HG03060 (cell line): ENCODE measurements around the gene IBA57.

ENCODE experiments used
- ATAC-seq: cut with Tn5 transposase; IDR thresholded peaks from one replicate; pipeline ENCODE4 v1.9.1; 2021; ENCODE audit warnings: low read depth, moderate number of reproducible peaks; ENCODE audit not compliant: unreplicated experiment

Gene IBA57

DNA sequence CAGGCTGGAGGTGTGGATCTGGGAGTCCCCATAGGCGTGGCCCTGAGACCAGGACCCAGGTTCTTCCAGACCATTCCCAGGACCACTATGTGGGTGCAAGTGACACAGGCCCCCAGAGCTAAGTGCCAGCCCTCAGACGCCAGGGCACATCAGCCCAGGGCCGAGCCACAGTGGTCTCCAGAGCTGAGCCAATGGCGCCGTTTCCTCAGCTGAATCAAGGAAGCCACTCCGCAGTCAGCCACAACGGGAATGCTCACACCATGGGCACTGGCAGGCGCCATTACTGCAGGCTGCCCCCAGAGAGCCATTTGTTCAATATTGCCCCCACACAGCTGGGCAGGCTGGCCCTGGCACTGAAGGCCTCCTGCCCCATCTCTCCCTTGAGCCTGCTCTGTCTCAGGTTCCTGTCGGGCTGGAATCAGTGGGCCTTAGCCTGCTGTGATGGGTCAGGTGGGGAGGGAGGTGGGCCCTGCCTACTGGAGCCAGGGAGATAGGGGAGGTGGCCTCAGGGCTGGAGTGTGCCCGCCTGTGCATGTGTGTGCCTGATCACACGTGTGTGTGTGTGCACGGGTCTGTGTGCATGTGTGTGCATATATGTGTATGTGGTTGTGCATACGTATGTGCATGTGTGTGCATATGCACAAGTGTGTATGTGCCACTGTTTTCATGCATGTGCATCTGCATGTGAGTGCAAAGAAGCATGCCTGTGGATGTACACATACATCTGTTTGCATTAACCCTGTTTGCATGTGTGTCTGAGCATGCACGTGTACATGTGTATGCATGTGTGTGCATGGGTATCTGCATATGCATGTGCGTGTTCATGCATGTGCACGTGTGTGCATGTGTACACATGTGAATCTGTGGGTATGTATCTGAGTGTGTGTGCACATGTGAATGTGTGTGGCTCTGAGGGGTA is 9.7 kb upstream of the IBA57 start:
- no peak for ATAC-seq

- ATAC-seq: no peak
Observed at GRCh38 chr1:228156515-228156881, 9.1 kb upstream of the IBA57 start.

DNA sequence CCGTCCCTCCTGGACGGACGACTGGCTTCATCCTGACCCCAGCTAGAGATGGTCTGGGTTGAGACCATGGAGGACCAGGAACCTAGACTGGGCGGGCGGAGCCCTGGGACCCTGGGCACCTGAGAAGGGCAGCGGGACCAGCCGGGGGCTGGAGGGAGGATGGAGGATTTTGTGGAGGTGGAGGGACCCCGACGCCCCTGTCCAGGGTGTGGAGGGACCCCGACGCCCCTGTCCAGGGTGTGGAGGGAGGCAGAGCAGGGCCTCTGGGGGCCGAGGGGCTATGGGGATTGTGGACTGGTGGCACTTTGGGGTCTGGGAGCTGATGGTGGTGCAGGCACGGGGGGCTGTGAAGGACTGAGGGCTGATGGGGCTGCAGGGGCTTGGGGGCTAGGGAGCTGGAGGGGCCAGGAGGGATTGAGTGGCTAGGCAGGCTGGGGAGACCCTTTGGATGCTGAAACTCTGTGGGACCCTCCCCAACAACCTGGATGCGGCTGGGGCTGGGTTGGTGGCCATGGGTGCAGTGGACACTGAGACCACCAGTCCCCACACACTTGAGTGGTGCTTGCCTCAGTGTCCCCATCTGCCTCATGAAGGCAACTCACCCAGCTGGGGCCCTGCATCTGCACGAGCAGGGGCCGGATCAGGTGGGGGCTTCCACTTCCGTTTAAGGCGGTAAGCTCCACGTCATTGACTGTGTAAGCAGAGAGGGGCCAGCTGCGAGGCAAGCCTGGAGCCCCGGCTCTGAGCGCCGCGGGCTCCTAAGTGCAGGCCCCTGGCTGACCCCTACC is 8.5 kb upstream of the IBA57 start:
- no peak for ATAC-seq

DNA sequence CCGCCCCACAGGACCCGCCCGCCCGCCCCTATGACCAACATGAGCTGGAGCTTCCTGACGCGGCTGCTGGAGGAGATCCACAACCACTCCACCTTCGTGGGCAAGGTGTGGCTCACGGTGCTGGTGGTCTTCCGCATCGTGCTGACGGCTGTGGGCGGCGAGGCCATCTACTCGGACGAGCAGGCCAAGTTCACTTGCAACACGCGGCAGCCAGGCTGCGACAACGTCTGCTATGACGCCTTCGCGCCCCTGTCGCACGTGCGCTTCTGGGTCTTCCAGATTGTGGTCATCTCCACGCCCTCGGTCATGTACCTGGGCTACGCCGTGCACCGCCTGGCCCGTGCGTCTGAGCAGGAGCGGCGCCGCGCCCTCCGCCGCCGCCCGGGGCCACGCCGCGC is 7.9 kb upstream of the IBA57 start:
- no peak for ATAC-seq

- ATAC-seq: no peak
Observed at GRCh38 chr1:228158151-228159007, 7.2 kb upstream of the IBA57 start.

- ATAC-seq: no peak
Observed at GRCh38 chr1:228159008-228159665, 6.5 kb upstream of the IBA57 start.

GRCh38 chr1:228160201-228160761 is 5.3 kb upstream of the IBA57 start:
- ATAC-seq: no peak

GRCh38 chr1:228161362-228161761 is 4.2 kb upstream of the IBA57 start:
- no peak for ATAC-seq

GRCh38 chr1:228161866-228162265 is 3.7 kb upstream of the IBA57 start:
- no peak for ATAC-seq

DNA sequence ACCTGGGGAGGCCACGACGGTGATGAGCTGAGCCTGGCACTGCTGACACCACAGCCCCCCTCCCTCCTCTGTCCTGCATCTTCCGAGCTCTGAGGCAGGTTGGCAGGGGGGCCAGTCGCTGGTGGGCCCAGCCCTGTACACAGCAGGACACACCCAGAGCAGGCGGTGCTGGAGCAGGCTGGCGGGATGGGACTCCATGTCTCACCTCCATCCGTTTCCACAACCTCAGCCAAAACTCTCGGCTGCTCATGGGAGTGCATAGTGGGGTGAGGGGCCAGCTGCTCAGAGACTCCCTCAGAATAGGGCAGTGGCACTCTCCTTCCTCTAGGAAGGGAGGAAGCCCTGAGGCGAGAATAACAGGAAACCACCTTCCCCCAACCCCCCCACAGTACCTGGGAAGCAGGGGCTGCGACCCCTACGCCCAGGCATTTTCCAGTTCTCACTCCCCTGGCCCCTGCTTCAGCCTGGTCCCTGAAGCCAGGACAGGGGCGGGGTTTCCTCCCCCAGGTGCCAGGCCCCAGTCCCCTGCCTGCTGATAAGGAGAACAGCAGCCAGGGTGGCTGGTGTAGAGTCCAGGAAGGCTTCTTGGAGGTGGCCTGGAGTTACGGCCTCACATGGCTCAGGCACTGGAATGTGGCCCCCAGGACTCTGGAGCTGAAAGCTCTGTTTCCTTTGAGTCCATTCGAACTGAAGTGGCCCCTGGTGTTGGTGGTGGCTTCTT is 3.2 kb upstream of the IBA57 start:
- ATAC-seq: no peak

- no peak for ATAC-seq
Observed at GRCh38 chr1:228163007-228163753, 2.4 kb upstream of the IBA57 start.

DNA sequence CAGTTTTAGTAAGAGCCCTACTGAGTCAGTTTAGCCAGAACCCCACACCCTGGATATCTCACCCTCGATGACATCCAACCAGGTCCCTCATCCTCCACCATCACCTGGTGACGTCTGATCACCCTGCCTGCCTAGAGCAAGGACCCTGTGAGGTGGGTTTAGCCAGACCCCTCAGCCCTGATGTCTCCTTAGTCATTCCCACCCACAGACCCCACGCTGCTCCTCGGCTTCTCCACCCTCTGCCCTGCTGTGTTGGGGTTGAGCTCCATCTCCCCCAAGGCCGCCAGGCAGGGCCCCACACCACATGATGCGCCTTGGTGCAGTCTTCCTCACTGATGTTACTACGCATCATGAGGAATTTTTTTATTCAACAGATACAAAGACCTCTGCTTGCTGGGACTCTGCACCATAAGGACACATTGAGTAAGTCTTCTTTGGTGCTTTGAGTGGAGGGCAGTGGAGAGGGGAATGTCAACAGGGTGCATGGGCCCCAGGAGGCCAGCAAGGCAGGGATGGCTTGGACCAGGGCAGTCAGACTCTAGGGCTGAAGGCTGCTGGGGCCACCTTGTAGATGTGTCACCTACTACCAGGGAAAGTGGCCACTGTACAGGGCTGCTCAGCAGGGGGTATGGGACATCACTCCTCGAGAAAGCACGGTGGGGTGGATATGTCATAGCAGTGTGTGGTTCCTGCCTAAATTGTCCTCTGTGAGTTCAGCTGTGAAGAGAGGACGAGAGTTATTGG is 1.7 kb upstream of the IBA57 start:
- no peak for ATAC-seq

- no peak for ATAC-seq
Observed at GRCh38 chr1:228164561-228165371, 838 bp upstream of the IBA57 start.

GRCh38 chr1:228166170-228166936 is 749 bp downstream of the IBA57 start:
- peak; percentile 8 for ATAC-seq

DNA sequence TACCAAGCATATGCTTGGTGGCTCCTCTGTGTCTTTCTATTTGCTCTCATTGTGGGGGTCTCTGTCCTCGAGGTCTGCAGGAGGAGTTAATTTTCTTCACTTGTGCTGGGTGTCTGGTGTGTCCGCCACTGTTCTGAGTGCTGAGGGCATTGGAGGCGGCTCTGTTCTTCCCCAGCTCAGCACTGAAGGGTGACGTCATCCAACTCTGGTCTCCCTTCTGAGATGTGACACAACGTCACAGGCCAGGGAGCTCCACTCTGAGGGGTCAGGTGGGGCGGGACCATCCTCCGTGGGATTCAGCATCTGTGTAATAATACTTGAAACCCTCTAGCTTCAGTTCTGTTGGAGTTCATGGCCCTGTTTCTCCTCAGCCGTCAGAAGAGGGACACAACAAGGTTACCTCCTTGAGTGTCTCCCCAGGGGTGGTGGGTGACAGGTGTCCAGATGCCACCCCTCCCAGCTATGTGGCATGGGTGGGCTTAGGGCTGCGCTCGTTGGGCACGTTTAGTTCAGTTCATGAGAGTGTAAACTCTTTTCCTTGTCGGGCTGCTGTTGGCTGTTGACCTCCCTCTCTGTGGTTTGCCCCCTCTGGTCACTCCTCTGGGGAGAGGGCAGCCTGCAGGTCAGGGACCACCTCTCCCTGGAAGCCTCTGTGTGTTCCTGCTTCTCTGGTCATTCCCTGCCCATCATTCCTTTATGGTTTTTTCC is 3.1 kb downstream of the IBA57 start:
- no peak for ATAC-seq

DNA sequence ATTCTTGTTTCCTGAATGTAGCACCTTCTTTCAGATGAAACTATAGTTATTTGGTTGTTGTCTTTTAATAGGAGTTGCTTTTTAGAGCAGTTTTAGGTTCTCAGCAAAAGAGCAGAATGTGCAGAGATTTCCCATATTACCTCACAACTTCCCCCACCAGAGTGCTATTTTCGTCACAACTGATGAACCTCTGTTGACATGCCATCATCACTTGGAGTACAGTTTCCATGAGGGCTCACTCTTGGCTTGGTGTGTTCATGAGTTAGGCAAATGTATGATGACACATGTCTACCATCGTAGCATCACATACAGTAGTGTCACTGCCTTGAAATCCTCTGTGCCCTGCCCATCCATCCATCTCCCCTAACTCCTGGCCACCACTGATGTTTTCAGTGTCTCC is 3.7 kb downstream of the IBA57 start:
- ATAC-seq: no peak
